Gastrocnemius medialis (tissue), 4 donors: ENCODE results near the gene CBL. TPM values are rescaled to one million over a fixed set of nuclear protein-coding genes. Genes with fewer than 3 reads are reported as not detected.

Experiments used
- ATAC-seq, 2 donors: fragments of 150-250 bp; one replicate each; pipeline ENCODE4 v1.9.1; 2016
- DNase-seq, 2 donors: peaks; one replicate each; pipeline ENCODE4 v3.0.0-alpha.2; 2019
- H3K27ac ChIP-seq, 4 donors: fragments of 200-600 bp; sonication (generic); 1 replicate in 1 of 4; 2 replicates in 3 of 4; pipeline ENCODE4 v1.5.1; 2016 to 2018; ENCODE audit warnings: mild to moderate bottlenecking in 2 of 4, moderate library complexity in 1 of 4
- H3K27me3 ChIP-seq, 3 donors: fragments of 200-600 bp; sonication (generic) in 2 of 3; 1 replicate in 1 of 3; 2 replicates in 2 of 3; pipeline versions ENCODE4 v1.5.1 to v1.6.0; 2016 to 2019; ENCODE audit warnings: mild to moderate bottlenecking in 1 of 3, moderate library complexity in 1 of 3
- H3K36me3 ChIP-seq, 2 donors: fragments of 200-600 bp; sonication (generic) in 1 of 2; one replicate each; pipeline ENCODE4 v1.5.1; 2017 to 2018
- H3K4me1 ChIP-seq, 2 donors: fragments of 200-600 bp; sonication (generic) in 1 of 2; one replicate each; pipeline ENCODE4 v1.5.1; 2016 to 2017; ENCODE audit warnings: mild to moderate bottlenecking in 2 of 2
- H3K4me3 ChIP-seq, 4 donors: fragments of 200-600 bp; sonication (generic) in 3 of 4; 1 replicate in 1 of 4; 2 replicates in 3 of 4; pipeline ENCODE4 v1.5.1; 2016 to 2019; ENCODE audit warnings: mild to moderate bottlenecking in 2 of 4
- H3K9me3 ChIP-seq, 3 donors: fragments of 200-600 bp; sonication (generic) in 2 of 3; 1 replicate in 1 of 3; 2 replicates in 2 of 3; pipeline ENCODE4 v1.5.1; 2016 to 2019
- POLR2A ChIP-seq, 2 donors: fragments of 450-650 bp; IDR thresholded peaks; one replicate each; pipeline ENCODE4 v1.6.1; 2017; ENCODE audit warnings: antibody characterized with exemption in 2 of 2, mild to moderate bottlenecking in 2 of 2, moderate library complexity in 2 of 2
- in situ Hi-C, 4 donors: fragments of 200-750 bp; cut with MboI; loops; one replicate each; pipeline versions ENCODE4 v1.15.0 to v1.8.0; 2017; ENCODE audit warnings: low sequenced_read_pairs in 4 of 4
- intact Hi-C: fragments of 100-400 bp; cut with DNase I; formaldehyde crosslinking; loops from one replicate; pipeline ENCODE4 v1.15.1; 2023; ENCODE audit warnings: low total_unique reads
- total RNA-seq, 4 donors: library from RNA; depleted of rRNA; stranded (reverse); fragments of >200 nt; gene quantifications; one replicate each; pipeline versions ENCODE4 v1.1.0 to v1.2.3, GENCODE V29; 2016
- TF ChIP-seq, protein P1 (sequence below), 5 experiments: fragments of 450-650 bp in 3 of 5; fragments of 200-600 bp in 2 of 5; sonication (generic) in 2 of 5; IDR thresholded peaks in 4 of 5; conservative IDR thresholded peaks in 1 of 5; 1 replicate in 4 of 5; 2 replicates in 1 of 5; pipeline ENCODE4 v1.5.1; 2016 to 2019; ENCODE audit warnings: antibody characterized with exemption in 5 of 5, mild to moderate bottlenecking in 3 of 5, moderate library complexity in 3 of 5

The CBL gene
- total RNA-seq, 4 donors from 2014 or later: 3.0 to 6.7 (median 4.5) TPM

DNA sequence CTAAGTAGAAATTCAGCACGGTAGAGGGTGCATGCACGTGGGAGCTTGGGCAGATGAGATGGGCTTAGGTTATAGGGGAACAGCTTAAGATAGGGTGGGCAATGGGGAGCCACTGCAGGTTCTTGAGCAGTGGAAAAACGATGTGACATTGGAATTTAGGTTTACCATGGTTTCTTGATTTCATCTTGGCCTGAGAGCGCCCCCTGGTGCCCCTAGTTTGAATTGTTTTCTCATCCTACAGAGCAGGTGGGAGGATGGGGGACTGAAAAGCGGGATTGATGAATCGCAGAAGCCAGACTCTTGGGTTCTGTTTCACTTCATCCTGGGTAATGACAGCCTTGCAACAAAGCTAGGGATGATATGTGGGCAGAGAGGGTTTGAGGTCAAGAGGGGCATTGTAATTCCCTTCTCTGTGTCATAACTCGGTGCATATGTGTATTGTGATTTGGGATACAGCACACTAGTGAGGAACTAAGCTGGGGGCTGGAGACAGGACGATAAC, 117.4 kb downstream of the CBL start:
- no peaks in the 10 kb centered on the region for H3K9me3 ChIP-seq
- DNase-seq: peak in 1 of 2 donors; percentile 65
- no peak overlapping the region for H3K4me3 ChIP-seq
- H3K36me3 ChIP-seq: no peaks in the 10 kb centered on the region
- peaks cover 0 to 10% (median 0%) of the 10 kb centered on the region in 3 donors for H3K27me3 ChIP-seq
- in situ Hi-C loops: loop anchor here in 2 of 4 donors (10.0 kb wide), 2 partner anchors 119 to 129 kb away; partner anchors contain the start of gene CBL (in 1 of the 2)
- TF ChIP-seq, protein P1, sequence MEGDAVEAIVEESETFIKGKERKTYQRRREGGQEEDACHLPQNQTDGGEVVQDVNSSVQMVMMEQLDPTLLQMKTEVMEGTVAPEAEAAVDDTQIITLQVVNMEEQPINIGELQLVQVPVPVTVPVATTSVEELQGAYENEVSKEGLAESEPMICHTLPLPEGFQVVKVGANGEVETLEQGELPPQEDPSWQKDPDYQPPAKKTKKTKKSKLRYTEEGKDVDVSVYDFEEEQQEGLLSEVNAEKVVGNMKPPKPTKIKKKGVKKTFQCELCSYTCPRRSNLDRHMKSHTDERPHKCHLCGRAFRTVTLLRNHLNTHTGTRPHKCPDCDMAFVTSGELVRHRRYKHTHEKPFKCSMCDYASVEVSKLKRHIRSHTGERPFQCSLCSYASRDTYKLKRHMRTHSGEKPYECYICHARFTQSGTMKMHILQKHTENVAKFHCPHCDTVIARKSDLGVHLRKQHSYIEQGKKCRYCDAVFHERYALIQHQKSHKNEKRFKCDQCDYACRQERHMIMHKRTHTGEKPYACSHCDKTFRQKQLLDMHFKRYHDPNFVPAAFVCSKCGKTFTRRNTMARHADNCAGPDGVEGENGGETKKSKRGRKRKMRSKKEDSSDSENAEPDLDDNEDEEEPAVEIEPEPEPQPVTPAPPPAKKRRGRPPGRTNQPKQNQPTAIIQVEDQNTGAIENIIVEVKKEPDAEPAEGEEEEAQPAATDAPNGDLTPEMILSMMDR (IDR thresholded peaks at IDR 0.05 in 4 of 5, conservative IDR thresholded peaks at IDR 0.05 in 1 of 5): peak; percentile 64 to 86 (median 81)
- TF ChIP-seq POLR2A (IDR thresholded peaks at IDR 0.05): no peak
- peaks cover 8 to 20% of the 10 kb centered on the region in 2 donors for H3K4me1 ChIP-seq
- intact Hi-C loops: loop anchor here (1.0 kb wide), 1 partner anchor 118 kb away; no protein-coding TSS in a partner anchor
- peak; percentile 21 to 50 for ATAC-seq
- H3K27ac ChIP-seq: peak overlapping the region in 1 of 4 donors; percentile 85

DNA sequence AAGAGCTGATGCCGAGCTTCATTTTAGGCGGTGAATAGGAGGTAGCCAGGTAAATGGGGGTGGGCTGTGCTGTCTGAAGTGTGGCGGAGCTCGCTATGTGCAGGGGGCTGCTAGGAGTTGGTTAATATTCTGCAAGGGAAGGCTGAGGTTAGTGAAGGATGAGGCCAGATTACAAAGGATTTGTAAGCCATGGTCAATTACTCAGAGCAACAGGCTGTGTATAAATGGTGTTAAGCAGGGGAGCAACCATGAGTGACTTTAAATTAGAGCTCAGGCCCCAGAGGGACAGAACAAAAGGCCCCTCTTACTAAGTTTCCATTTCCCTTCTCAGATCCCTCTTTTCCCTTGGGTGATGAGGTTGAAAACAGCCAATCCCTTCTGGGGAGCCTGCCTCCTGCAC, 118.0 kb downstream of the CBL start:
- intact Hi-C loops: no loop called here
- in situ Hi-C loops: loop anchor here in 2 of 4 donors (10.0 kb wide), 2 partner anchors 119 to 129 kb away; partner anchors contain the start of gene CBL (in 1 of the 2)
- Histone ChIP-seq H3K4me1 (peaks cover 8 to 17% of the 10 kb centered on the region in 2 donors), H3K9me3 (no peaks in the 10 kb centered on the region), H3K4me3 (no peak overlapping the region), H3K27ac (no peak overlapping the region), H3K27me3 (peaks cover 0 to 10% (median 0%) of the 10 kb centered on the region in 3 donors), H3K36me3 (no peaks in the 10 kb centered on the region)
- ATAC-seq (no peak), DNase-seq (no peak)
- TF ChIP-seq POLR2A (IDR thresholded peaks at IDR 0.05): no peak
- TF ChIP-seq, protein P1 (IDR thresholded peaks at IDR 0.05 in 4 of 5, conservative IDR thresholded peaks at IDR 0.05 in 1 of 5): no peak

DNA sequence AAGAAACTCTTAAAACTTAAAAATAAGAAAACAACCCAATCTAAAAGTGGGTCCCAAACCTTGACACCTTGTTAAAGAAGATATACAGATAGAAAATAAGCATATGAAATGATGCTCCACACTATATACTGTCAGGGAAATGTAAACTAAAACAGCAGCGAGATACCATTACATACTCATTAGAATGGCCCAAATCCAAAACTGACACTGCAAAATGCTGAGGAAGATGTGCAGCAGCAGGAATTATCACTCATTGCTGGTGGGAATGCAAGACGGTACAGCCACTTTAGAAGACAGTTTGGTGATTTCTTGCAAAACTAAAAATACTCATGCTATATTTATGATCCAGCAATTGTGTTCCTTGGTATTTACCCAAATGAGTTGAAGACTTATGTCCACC, 123.2 kb downstream of the CBL start:
- no peak for ATAC-seq

DNA sequence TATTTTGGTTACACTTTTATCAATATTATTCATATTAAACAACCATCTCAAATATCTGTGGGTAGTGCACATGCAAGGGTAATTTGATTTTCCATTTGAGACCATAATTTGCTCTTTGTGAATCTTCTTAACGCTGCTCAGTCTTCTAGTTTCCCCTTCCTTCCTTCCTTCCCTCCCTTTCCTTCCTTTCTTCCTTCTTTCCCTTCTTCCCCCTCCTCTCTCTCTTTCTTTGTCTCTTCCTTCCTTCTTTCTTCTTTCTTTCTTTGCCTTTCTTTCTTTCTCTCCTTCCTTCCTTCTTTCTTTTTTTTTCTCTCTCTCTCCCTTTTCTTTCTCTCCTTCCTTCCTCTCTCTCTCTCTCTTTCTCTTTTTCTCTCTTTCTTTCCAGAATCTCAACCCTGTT, 124.1 kb downstream of the CBL start:
- ATAC-seq: no peak
- Histone ChIP-seq H3K27ac (no peak overlapping the region), H3K9me3 (no peaks in the 10 kb centered on the region), H3K4me1 (peaks cover 5% of the 10 kb centered on the region in 2 donors), H3K4me3 (no peak overlapping the region), H3K27me3 (no peaks in the 10 kb centered on the region), H3K36me3 (no peaks in the 10 kb centered on the region)
- in situ Hi-C loops (loop anchor here in 2 of 4 donors (5.0 to 10.0 kb wide), 3 partner anchors 128 to 145 kb away; no protein-coding TSS in a partner anchor), intact Hi-C loops (no loop called here)
- DNase-seq: no peak
- no peak for TF ChIP-seq POLR2A (IDR thresholded peaks at IDR 0.05)
- TF ChIP-seq, protein P1 (IDR thresholded peaks at IDR 0.05 in 4 of 5, conservative IDR thresholded peaks at IDR 0.05 in 1 of 5): no peak

More for the DNA sequence above, 123.2 kb downstream of the CBL start:
- no peaks in the 10 kb centered on the region for H3K9me3 ChIP-seq
- no peak overlapping the region for H3K4me3 ChIP-seq
- H3K36me3 ChIP-seq: no peaks in the 10 kb centered on the region
- no peak overlapping the region for H3K27ac ChIP-seq
- in situ Hi-C loops (loop anchor here in 2 of 4 donors (10.0 kb wide), 2 partner anchors 125 to 135 kb away; partner anchors contain the start of gene CBL (in 1 of the 2)), intact Hi-C loops (no loop called here)
- DNase-seq: no peak
- H3K27me3 ChIP-seq: no peaks in the 10 kb centered on the region
- H3K4me1 ChIP-seq: no peaks in the 10 kb centered on the region
- no peak for TF ChIP-seq POLR2A (IDR thresholded peaks at IDR 0.05)

DNA sequence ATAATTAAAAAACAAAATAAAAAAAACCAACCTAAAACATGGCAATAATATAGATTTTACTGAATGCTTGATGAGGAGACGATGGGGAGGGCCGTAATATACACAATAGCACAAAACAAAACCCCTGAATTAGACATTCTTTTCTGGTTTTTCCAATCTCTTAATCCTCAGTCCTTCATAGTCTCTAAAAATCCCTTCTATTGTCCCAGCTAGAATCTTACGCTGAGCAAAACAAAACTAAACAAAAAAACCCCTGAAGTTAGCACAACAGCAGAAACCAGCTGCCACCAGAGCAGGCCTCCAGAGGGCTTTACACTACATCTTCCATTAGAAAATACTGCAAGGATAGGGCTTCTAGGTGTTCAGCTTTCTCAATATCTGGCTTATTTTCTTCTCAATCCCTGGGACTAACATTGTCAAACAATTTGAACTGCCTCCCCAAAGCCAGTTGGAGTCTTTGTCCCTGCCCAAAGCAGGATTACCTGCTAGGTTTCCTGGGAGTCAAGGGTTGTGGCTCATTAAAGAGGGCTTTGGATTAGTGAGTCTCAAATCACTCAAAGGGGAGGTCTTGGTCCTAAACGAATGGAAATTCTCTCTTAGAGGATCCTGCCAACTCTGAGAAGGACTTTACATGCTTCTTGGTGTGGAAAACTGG, 126.1 kb downstream of the CBL start:
- no peaks in the 10 kb centered on the region for H3K9me3 ChIP-seq
- no peaks in the 10 kb centered on the region for H3K36me3 ChIP-seq
- ATAC-seq (no peak), DNase-seq (no peak)
- peaks cover 13 to 25% of the 10 kb centered on the region in 2 donors for H3K4me1 ChIP-seq
- no peak overlapping the region for H3K4me3 ChIP-seq
- no peak overlapping the region for H3K27ac ChIP-seq
- intact Hi-C loops: no loop called here
- no peaks in the 10 kb centered on the region for H3K27me3 ChIP-seq
- TF ChIP-seq POLR2A (IDR thresholded peaks at IDR 0.05): no peak
- TF ChIP-seq, protein P1 (IDR thresholded peaks at IDR 0.05 in 4 of 5, conservative IDR thresholded peaks at IDR 0.05 in 1 of 5): no peak
- in situ Hi-C loops: loop anchor here in 2 of 4 donors (5.0 to 10.0 kb wide), 3 partner anchors 130 to 143 kb away; no protein-coding TSS in a partner anchor
